ENCODE data around the gene ANKLE2. TPM values are rescaled to one million over a fixed set of nuclear protein-coding genes. Genes with fewer than 3 reads are reported as not detected.

The ANKLE2 gene
- total and polyA plus RNA-seq, 4 experiments from 2014 or later = 21.0 to 101 (median 70.0) TPM

DNA sequence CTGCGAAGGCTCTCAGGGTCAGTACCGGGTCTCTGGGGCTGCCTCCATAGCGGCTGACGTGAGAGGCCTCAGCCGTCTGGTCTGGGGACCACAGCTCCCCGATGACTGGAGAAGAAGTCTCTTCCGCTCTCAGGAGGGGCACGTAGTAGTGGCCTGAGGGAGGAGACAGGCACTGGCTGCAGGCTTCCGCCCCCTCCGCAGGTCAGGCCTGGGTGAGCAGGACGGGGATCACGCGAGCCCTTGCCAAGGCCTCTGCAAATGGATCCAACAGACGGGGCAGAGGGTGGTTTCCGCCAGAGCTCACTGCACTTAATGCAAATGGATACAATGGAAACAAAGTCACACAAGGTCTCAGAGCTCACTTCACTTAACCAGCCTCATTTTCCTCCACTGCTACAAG is 24.7 kb downstream of the ANKLE2 start:
- Histone ChIP-seq H3K4me1 (ENCODE audit: insufficient read depth, low read length) (no peaks in the 10 kb centered on the region), H3K27me3 (ENCODE audit: insufficient read depth, low read length) (no peaks in the 10 kb centered on the region), H3K27ac (ENCODE audit: low read depth, low read length) (no peak overlapping the region), H3K9me3 (ENCODE audit: control insufficient read depth in 1 of 2, low read length in 2 of 2) (no peaks in the 10 kb centered on the region), H3K36me3 (ENCODE audit: insufficient read depth, low read length) (peaks cover 81% of the 10 kb centered on the region), H3K4me3 (ENCODE audit: low read length in 2 of 2) (no peak overlapping the region)
- ChIA-PET CTCF (ENCODE audit: partially characterized antibody) (no interaction called here), POLR2A (ENCODE audit: partially characterized antibody) (no interaction called here)
- intact Hi-C loops (cut with micrococcal nuclease) = no loop called here
- no peaks in the 10 kb centered on the region for H3K9me3 Mint-ChIP-seq
- H3K27me3 Mint-ChIP-seq = no peaks in the 10 kb centered on the region
- H3K4me1 Mint-ChIP-seq = no peaks in the 10 kb centered on the region
- H3K4me3 Mint-ChIP-seq = no peak overlapping the region
- no peak for DNase-seq
- no peak overlapping the region for H3K27ac Mint-ChIP-seq
- peaks cover 63 to 79% of the 10 kb centered on the region in 2 donors for H3K36me3 Mint-ChIP-seq

DNA sequence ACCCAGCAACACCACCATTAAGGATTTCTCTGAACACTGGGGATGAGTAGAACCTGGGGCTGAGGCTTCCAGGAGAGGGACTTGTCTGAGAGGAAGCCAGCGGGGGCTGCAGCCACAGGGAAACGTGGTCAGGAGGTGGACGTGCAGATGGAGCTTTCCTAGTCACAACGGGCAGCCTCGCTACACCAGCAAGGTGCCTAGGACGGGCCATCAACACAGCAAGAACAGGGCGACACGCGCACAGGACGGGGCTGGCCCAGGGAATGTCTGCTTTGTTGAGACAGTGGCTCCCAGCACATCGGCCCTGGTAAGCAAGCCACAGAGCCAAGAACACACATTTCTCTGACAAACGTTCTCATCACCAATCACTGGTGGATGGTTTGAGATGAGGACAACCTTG is 25.3 kb downstream of the ANKLE2 start:
- Mint-ChIP-seq H3K36me3 (peaks cover 63 to 78% of the 10 kb centered on the region in 2 donors), H3K27me3 (no peaks in the 10 kb centered on the region), H3K4me3 (no peak overlapping the region), H3K9me3 (no peaks in the 10 kb centered on the region), H3K27ac (peak overlapping the region in 1 of 7 donors; percentile 70), H3K4me1 (peaks cover 0 to 3% (median 0%) of the 10 kb centered on the region in 4 donors)
- Histone ChIP-seq H3K36me3 (ENCODE audit: insufficient read depth, low read length) (peaks cover 81% of the 10 kb centered on the region), H3K4me1 (ENCODE audit: insufficient read depth, low read length) (no peaks in the 10 kb centered on the region), H3K9me3 (ENCODE audit: control insufficient read depth in 1 of 2, low read length in 2 of 2) (no peaks in the 10 kb centered on the region), H3K27ac (ENCODE audit: low read depth, low read length) (no peak overlapping the region), H3K27me3 (ENCODE audit: insufficient read depth, low read length) (no peaks in the 10 kb centered on the region), H3K4me3 (ENCODE audit: low read length in 2 of 2) (no peak overlapping the region)
- ChIA-PET CTCF (ENCODE audit: partially characterized antibody) (no interaction called here), POLR2A (ENCODE audit: partially characterized antibody) (no interaction called here)
- intact Hi-C loops (cut with micrococcal nuclease) = no loop called here
- no peak for DNase-seq

DNA sequence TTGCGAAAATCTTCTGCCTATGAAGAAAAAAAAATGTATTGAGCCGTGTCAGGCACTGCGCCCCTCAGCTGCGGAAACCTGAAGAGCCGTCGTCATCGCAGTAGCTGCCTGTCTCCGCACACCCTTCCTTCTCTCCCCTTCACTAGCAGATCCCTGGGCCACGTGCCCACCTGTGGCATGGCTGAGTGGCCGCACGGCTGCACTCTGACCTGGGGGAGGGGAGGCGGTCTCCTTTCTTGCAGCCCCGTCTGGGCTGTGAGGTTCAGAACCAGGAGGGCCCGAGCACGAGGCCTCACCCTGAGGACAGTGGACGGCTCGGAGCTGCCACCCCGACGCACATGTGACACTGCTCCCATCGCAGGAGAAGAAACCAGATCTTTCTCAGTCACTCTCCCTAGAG is 26.1 kb downstream of the ANKLE2 start:
- H3K9me3 Mint-ChIP-seq = no peaks in the 10 kb centered on the region
- Histone ChIP-seq H3K27ac (ENCODE audit: low read depth, low read length) (no peak overlapping the region), H3K4me3 (ENCODE audit: low read length in 2 of 2) (no peak overlapping the region), H3K9me3 (ENCODE audit: control insufficient read depth in 1 of 2, low read length in 2 of 2) (no peaks in the 10 kb centered on the region), H3K27me3 (ENCODE audit: insufficient read depth, low read length) (no peaks in the 10 kb centered on the region), H3K36me3 (ENCODE audit: insufficient read depth, low read length) (peaks cover 74% of the 10 kb centered on the region), H3K4me1 (ENCODE audit: insufficient read depth, low read length) (no peaks in the 10 kb centered on the region)
- no peak for DNase-seq
- H3K4me1 Mint-ChIP-seq = peaks cover 0 to 5% (median 0%) of the 10 kb centered on the region in 4 donors
- no peaks in the 10 kb centered on the region for H3K27me3 Mint-ChIP-seq
- ChIA-PET POLR2A (ENCODE audit: partially characterized antibody) (no interaction called here), CTCF (ENCODE audit: partially characterized antibody) (no interaction called here)
- no peak overlapping the region for H3K4me3 Mint-ChIP-seq
- H3K36me3 Mint-ChIP-seq = peaks cover 61 to 75% of the 10 kb centered on the region in 2 donors
- no peak overlapping the region for H3K27ac Mint-ChIP-seq
- intact Hi-C loops (cut with micrococcal nuclease) = no loop called here

DNA sequence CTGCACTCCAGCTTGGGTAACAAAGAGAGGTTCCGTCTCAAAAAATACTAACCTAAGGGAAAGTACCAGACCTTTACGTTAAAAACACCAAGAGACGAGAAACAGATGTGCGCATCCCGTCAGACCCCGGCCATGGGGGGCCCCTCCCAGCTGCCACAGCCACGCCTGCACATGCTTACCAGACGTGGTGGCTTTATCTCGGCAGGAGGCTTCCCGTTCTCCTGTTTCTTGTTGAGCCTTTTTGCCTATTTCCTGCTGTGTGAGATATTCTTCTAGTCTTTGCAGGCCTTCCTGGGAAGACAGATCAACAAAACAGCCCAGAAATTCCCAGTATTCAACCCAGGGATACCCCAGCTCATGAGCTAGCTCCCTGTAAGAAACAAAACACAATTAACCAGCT is 27.4 kb downstream of the ANKLE2 start:
- CTCF ChIA-PET (ENCODE audit: partially characterized antibody) = no interaction called here
- Mint-ChIP-seq H3K9me3 (no peaks in the 10 kb centered on the region), H3K4me3 (no peak overlapping the region), H3K4me1 (peaks cover 0 to 6% (median 2%) of the 10 kb centered on the region in 4 donors), H3K36me3 (peaks cover 59 to 70% of the 10 kb centered on the region in 2 donors), H3K27me3 (no peaks in the 10 kb centered on the region), H3K27ac (no peak overlapping the region)
- intact Hi-C loops (cut with micrococcal nuclease) = no loop called here
- Histone ChIP-seq H3K9me3 (ENCODE audit: control insufficient read depth in 1 of 2, low read length in 2 of 2) (no peaks in the 10 kb centered on the region), H3K4me3 (ENCODE audit: low read length in 2 of 2) (no peak overlapping the region), H3K36me3 (ENCODE audit: insufficient read depth, low read length) (peaks cover 61% of the 10 kb centered on the region), H3K4me1 (ENCODE audit: insufficient read depth, low read length) (no peaks in the 10 kb centered on the region), H3K27me3 (ENCODE audit: insufficient read depth, low read length) (no peaks in the 10 kb centered on the region), H3K27ac (ENCODE audit: low read depth, low read length) (no peak overlapping the region)
- POLR2A ChIA-PET (ENCODE audit: partially characterized antibody) = no interaction called here
- DNase-seq = no peak

DNA sequence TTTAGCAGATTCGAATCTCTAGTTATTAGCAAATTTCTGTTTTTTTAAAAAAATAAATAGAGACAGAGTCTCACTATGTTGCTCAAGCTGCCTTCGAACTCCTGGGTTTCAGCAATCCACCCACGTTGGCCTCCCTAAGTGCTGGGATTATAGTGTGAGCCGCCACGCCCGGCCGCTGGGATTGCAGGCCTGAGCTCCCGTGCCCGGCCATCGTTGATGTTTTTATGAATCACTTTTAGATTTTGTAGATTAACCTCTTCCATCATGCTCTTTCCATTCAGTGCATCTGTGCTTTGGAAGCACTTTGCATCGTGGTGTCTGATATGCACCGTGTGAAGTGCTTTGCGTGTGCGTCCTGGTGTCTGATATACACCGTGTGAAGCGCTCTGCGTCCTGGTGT is 30.1 kb downstream of the ANKLE2 start:
- POLR2A ChIA-PET (ENCODE audit: partially characterized antibody) = interaction anchor here (1.0 kb wide), 1 partner anchor 24 kb away, joined by 3 read pairs; no protein-coding TSS in a partner anchor
- no peak overlapping the region for H3K27ac ChIP-seq (ENCODE audit: low read depth, low read length)
- no peaks in the 10 kb centered on the region for H3K27me3 ChIP-seq (ENCODE audit: insufficient read depth, low read length)
- H3K4me3 ChIP-seq (ENCODE audit: low read length in 2 of 2) = no peak overlapping the region
- H3K4me1 Mint-ChIP-seq = peaks cover 0 to 6% (median 3%) of the 10 kb centered on the region in 4 donors
- no peaks in the 10 kb centered on the region for H3K4me1 ChIP-seq (ENCODE audit: insufficient read depth, low read length)
- H3K27ac Mint-ChIP-seq = peak overlapping the region in 2 of 7 donors; percentile 22 to 30
- H3K36me3 Mint-ChIP-seq = peaks cover 69 to 75% of the 10 kb centered on the region in 2 donors
- H3K9me3 Mint-ChIP-seq = no peaks in the 10 kb centered on the region
- no peaks in the 10 kb centered on the region for H3K9me3 ChIP-seq (ENCODE audit: control insufficient read depth in 1 of 2, low read length in 2 of 2)
- CTCF ChIA-PET (ENCODE audit: partially characterized antibody) = no interaction called here
- DNase-seq = no peak
- H3K4me3 Mint-ChIP-seq = no peak overlapping the region
- peaks cover 69% of the 10 kb centered on the region for H3K36me3 ChIP-seq (ENCODE audit: insufficient read depth, low read length)
- intact Hi-C loops (cut with micrococcal nuclease) = no loop called here
- no peaks in the 10 kb centered on the region for H3K27me3 Mint-ChIP-seq

DNA sequence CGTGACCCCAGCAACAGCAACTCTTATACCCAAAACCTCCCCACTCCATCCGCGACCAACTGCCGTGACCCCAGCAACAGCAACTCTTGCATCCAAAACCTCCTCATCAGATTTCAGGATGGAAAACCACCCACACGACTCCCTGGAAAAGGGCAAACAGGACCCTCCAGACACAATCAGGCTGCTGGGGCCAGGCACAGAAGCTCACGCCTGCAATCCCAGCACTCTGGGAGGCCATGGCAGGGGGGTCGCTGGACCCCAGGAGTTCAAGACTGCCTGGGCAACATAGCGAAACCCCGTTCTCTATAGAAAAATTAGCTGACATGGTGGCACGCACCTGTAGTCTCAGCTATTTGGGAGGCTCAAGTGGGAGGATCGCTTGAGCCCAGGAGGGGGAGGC is 31.3 kb downstream of the ANKLE2 start:
- Mint-ChIP-seq H3K27me3 (no peaks in the 10 kb centered on the region), H3K9me3 (no peaks in the 10 kb centered on the region), H3K27ac (peak overlapping the region in 1 of 7 donors; percentile 60), H3K36me3 (peaks cover 75 to 76% of the 10 kb centered on the region in 2 donors), H3K4me1 (peaks cover 0 to 6% (median 3%) of the 10 kb centered on the region in 4 donors), H3K4me3 (no peak overlapping the region)
- Histone ChIP-seq H3K27ac (ENCODE audit: low read depth, low read length) (no peak overlapping the region), H3K4me3 (ENCODE audit: low read length in 2 of 2) (no peak overlapping the region), H3K4me1 (ENCODE audit: insufficient read depth, low read length) (no peaks in the 10 kb centered on the region), H3K9me3 (ENCODE audit: control insufficient read depth in 1 of 2, low read length in 2 of 2) (no peaks in the 10 kb centered on the region), H3K27me3 (ENCODE audit: insufficient read depth, low read length) (no peaks in the 10 kb centered on the region), H3K36me3 (ENCODE audit: insufficient read depth, low read length) (peaks cover 66% of the 10 kb centered on the region)
- ChIA-PET CTCF (ENCODE audit: partially characterized antibody) (no interaction called here), POLR2A (ENCODE audit: partially characterized antibody) (no interaction called here)
- intact Hi-C loops (cut with micrococcal nuclease) = no loop called here
- no peak for DNase-seq

- Mint-ChIP-seq H3K4me1 (peaks cover 0 to 6% (median 3%) of the 10 kb centered on the region in 4 donors), H3K9me3 (no peaks in the 10 kb centered on the region), H3K4me3 (no peak overlapping the region), H3K27me3 (no peaks in the 10 kb centered on the region), H3K36me3 (peaks cover 73 to 77% of the 10 kb centered on the region in 2 donors), H3K27ac (peak overlapping the region in 3 of 7 donors; percentile 48 to 76 (median 59))
- H3K27ac ChIP-seq (ENCODE audit: low read depth, low read length) = no peak overlapping the region
- DNase-seq = no peak
- no peaks in the 10 kb centered on the region for H3K27me3 ChIP-seq (ENCODE audit: insufficient read depth, low read length)
- intact Hi-C loops (cut with micrococcal nuclease) = no loop called here
- H3K9me3 ChIP-seq (ENCODE audit: control insufficient read depth in 1 of 2, low read length in 2 of 2) = no peaks in the 10 kb centered on the region
- ChIA-PET CTCF (ENCODE audit: partially characterized antibody) (no interaction called here), POLR2A (ENCODE audit: partially characterized antibody) (no interaction called here)
- H3K36me3 ChIP-seq (ENCODE audit: insufficient read depth, low read length) = peaks cover 60% of the 10 kb centered on the region
- H3K4me1 ChIP-seq (ENCODE audit: insufficient read depth, low read length) = no peaks in the 10 kb centered on the region
- no peak overlapping the region for H3K4me3 ChIP-seq (ENCODE audit: low read length in 2 of 2)
Observed at GRCh38 chr12:132729541-132730320, 31.9 kb downstream of the ANKLE2 start.
